ENCODE data around the gene PNPO.

Gene PNPO

GRCh38 chr17:47952171-47953021 lies 11.0 kb downstream of the PNPO start:
- DNase-seq, result no peak

- DNase-seq, result no peak
Measured at GRCh38 chr17:47953909-47954308, 12.5 kb downstream of the PNPO start.

GRCh38 chr17:47955497-47956461 lies 14.4 kb downstream of the PNPO start:
- no peak for DNase-seq

GRCh38 chr17:47956791-47957590 lies 15.6 kb downstream of the PNPO start:
- DNase-seq, result no peak

GRCh38 chr17:47957591-47958490 lies 16.5 kb downstream of the PNPO start, which contains the start of gene PRR15L:
Gene PRR15L (minus strand): TSS chr17:47957883. CDS start chr17:47953234, 4,649 bp downstream.
- no peak for DNase-seq

- no peak for DNase-seq
Measured at GRCh38 chr17:47959825-47960655, 18.7 kb downstream of the PNPO start.

GRCh38 chr17:47961406-47961805 lies 20.0 kb downstream of the PNPO start:
- DNase-seq, result no peak

- DNase-seq, result no peak
Measured at GRCh38 chr17:47962901-47963300, 21.5 kb downstream of the PNPO start.

- DNase-seq, result no peak
Measured at GRCh38 chr17:47964856-47965255, 23.5 kb downstream of the PNPO start.

- DNase-seq, result no peak
Measured at GRCh38 chr17:47966079-47966519, 24.7 kb downstream of the PNPO start.

GRCh38 chr17:47967607-47968252 lies 26.4 kb downstream of the PNPO start:
- DNase-seq, result no peak

GRCh38 chr17:47968836-47969235 lies 27.5 kb downstream of the PNPO start:
- no peak for DNase-seq

- no peak for DNase-seq
Measured at GRCh38 chr17:47969930-47970724, 28.8 kb downstream of the PNPO start.

- peak; percentile 100 for DNase-seq
Measured at GRCh38 chr17:47970725-47971499, 29.5 kb downstream of the PNPO start, which contains the start of gene CDK5RAP3. Gene CDK5RAP3 (plus strand): TSS chr17:47971113. CDS start chr17:47971147, 34 bp downstream.

GRCh38 chr17:47973541-47973940 lies 32.2 kb downstream of the PNPO start:
- no peak for DNase-seq

GRCh38 chr17:47975189-47975822 lies 33.9 kb downstream of the PNPO start:
- no peak for DNase-seq

GRCh38 chr17:47975823-47976205 lies 34.4 kb downstream of the PNPO start:
- DNase-seq, result no peak

- DNase-seq, result peak; percentile 38
Measured at GRCh38 chr17:47978324-47978723, 37.0 kb downstream of the PNPO start.

Data from stimulated activated CD4-positive, alpha-beta T cell treated with anti-CD3 and anti-CD28 coated beads, Interleukin-1b, Interleukin-23, amount 100 ng/mL, for 48 hours (primary cell).